Mesenchymal stem cell (in vitro differentiated cells and primary cell): Measurements from ENCODE around the gene CPT1B.
"Not testable (repeated sequence)": the region's sequence is repeated elsewhere in the genome, so short reads cannot be mapped to it uniquely, and the experiment has no call there.

Experiments
- DNase-seq: peaks from one replicate; pipeline ENCODE4 v3.0.0-alpha.2; 2013
- H2AFZ ChIP-seq: one replicate; pipeline ENCODE4 v1.6.1; 2013; ENCODE audit warnings: low read depth, mild to moderate bottlenecking, control low read depth, inconsistent platforms, low read length, moderate library complexity
- H2AK5ac ChIP-seq: 2 replicates; pipeline ENCODE4 v1.6.1; 2013; ENCODE audit warnings: low read length, moderate library complexity, mild to moderate bottlenecking, inconsistent platforms; ENCODE audit not compliant: severe bottlenecking
- H2BK120ac ChIP-seq: one replicate; pipeline ENCODE4 v1.6.1; 2013; ENCODE audit warnings: low read depth, mild to moderate bottlenecking, inconsistent platforms, low read length, moderate library complexity
- H2BK12ac ChIP-seq, 2 experiments: one replicate each; pipeline ENCODE4 v1.6.1; 2013; ENCODE audit warnings: inconsistent platforms in 2 of 2, low read length in 2 of 2, mild to moderate bottlenecking in 2 of 2, moderate library complexity in 2 of 2, control low read depth in 1 of 2
- H2BK15ac ChIP-seq: one replicate; pipeline ENCODE4 v1.6.1; 2013; ENCODE audit warnings: mild to moderate bottlenecking, low read depth, inconsistent platforms; ENCODE audit not compliant: poor library complexity, severe bottlenecking
- H2BK5ac ChIP-seq: 2 replicates; pipeline ENCODE4 v1.6.1; 2013; ENCODE audit warnings: low read depth, mild to moderate bottlenecking, low read length, control low read depth, inconsistent platforms; ENCODE audit not compliant: poor library complexity, severe bottlenecking
- H3K14ac ChIP-seq, 2 experiments: one replicate each; pipeline ENCODE4 v1.6.1; 2013; ENCODE audit warnings: inconsistent platforms in 2 of 2, low read length in 2 of 2, control low read depth in 1 of 2, mild to moderate bottlenecking in 1 of 2, moderate library complexity in 1 of 2
- H3K18ac ChIP-seq, 2 experiments: one replicate each; pipeline ENCODE4 v1.6.1; 2013; ENCODE audit warnings: inconsistent platforms in 2 of 2, low read length in 2 of 2, control low read depth in 1 of 2, low read depth in 1 of 2, mild to moderate bottlenecking in 1 of 2
- H3K23ac ChIP-seq, 2 experiments: one replicate each; pipeline ENCODE4 v1.6.1; 2013; ENCODE audit warnings: inconsistent platforms in 2 of 2, low read length in 2 of 2, mild to moderate bottlenecking in 2 of 2, moderate library complexity in 2 of 2, control low read depth in 1 of 2
- H3K27ac ChIP-seq: 2 replicates; pipeline ENCODE4 v1.5.1; 2013; ENCODE audit warnings: mild to moderate bottlenecking, moderate library complexity, low read length, control low read depth, inconsistent platforms; ENCODE audit not compliant: poor library complexity, severe bottlenecking
- H3K27me3 ChIP-seq, 2 experiments: 2 replicates each; pipeline versions ENCODE4 v1.6.1 to v1.7.0; 2013; ENCODE audit warnings: low read length in 2 of 2, mild to moderate bottlenecking in 2 of 2, moderate library complexity in 2 of 2, control low read depth in 1 of 2, inconsistent platforms in 1 of 2; ENCODE audit not compliant: control insufficient read depth in 1 of 2, insufficient read depth in 1 of 2
- H3K36me3 ChIP-seq, 2 experiments: 2 replicates each; pipeline versions ENCODE4 v1.6.1 to v1.7.0; 2013; ENCODE audit warnings: low read length in 2 of 2, control low read depth in 1 of 2, inconsistent platforms in 1 of 2, low read depth in 1 of 2, mild to moderate bottlenecking in 1 of 2; ENCODE audit not compliant: insufficient read depth in 2 of 2, control insufficient read depth in 1 of 2
- H3K4ac ChIP-seq, 2 experiments: one replicate each; pipeline ENCODE4 v1.6.1; 2013; ENCODE audit warnings: inconsistent platforms in 2 of 2, low read length in 2 of 2, mild to moderate bottlenecking in 2 of 2, moderate library complexity in 2 of 2, control low read depth in 1 of 2, low read depth in 1 of 2
- H3K4me1 ChIP-seq: 2 replicates; pipeline ENCODE4 v1.6.1; 2013; ENCODE audit warnings: low read depth, low read length, control low read depth; ENCODE audit not compliant: control insufficient read depth, insufficient read depth
- H3K4me2 ChIP-seq: 2 replicates; pipeline ENCODE4 v1.6.1; 2013; ENCODE audit warnings: low read length, mild to moderate bottlenecking, inconsistent platforms; ENCODE audit not compliant: poor library complexity, severe bottlenecking
- H3K4me3 ChIP-seq, 2 experiments: 2 replicates each; pipeline versions ENCODE4 v1.5.1 to v1.7.0; 2013; ENCODE audit warnings: low read length in 2 of 2, mild to moderate bottlenecking in 2 of 2, control low read depth in 1 of 2, low read depth in 1 of 2; ENCODE audit not compliant: insufficient read depth in 1 of 2
- H3K79me1 ChIP-seq: replicated peaks from 2 replicates; pipeline ENCODE4 v1.6.1; 2013; ENCODE audit warnings: mild to moderate bottlenecking, control low read depth, low read length, inconsistent platforms; ENCODE audit not compliant: poor library complexity, severe bottlenecking
- H3K9ac ChIP-seq: 2 replicates; pipeline ENCODE4 v1.7.0; 2013; ENCODE audit warnings: mild to moderate bottlenecking, low read length, moderate library complexity
- H3K9me3 ChIP-seq: 2 replicates; pipeline ENCODE4 v1.7.0; 2013; ENCODE audit warnings: mild to moderate bottlenecking, low read length; ENCODE audit not compliant: control insufficient read depth
- H4K8ac ChIP-seq: one replicate; pipeline ENCODE4 v1.6.1; 2013; ENCODE audit warnings: inconsistent platforms, mild to moderate bottlenecking, low read length, moderate library complexity
- H4K91ac ChIP-seq: one replicate; pipeline ENCODE4 v1.6.1; 2013; ENCODE audit warnings: mild to moderate bottlenecking, low read length, inconsistent platforms
- WGBS: methylation state at CpG from one replicate; pipeline ENCODE4 v1.1.7; 2013; ENCODE audit warnings: mixed read lengths; 5-methylcytosine and 5-hydroxymethylcytosine counted together

CPT1B gene

DNA sequence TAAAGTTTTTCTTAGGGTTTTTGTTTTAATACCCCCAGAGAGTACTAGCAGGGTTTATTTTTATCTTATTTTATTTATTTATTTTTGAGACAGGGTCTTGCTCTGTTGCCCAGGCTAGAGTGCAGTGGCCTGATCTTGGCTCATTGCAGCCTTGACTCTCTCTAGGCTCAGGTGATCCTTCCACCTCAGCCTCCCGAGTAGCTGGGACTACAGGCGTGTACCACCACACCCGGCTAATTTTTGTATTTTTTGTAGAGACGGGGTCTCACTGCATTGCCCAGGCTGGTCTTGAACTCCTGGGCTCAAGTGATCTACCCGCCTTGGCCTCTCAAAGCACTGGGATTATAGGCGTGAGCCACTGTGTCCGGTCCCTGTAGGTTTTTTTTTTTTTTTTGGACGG is 58.0 kb downstream of the CPT1B start:
- not testable (repeated sequence) for H3K14ac ChIP-seq, H2BK120ac ChIP-seq, H3K4me3 ChIP-seq, H2AFZ ChIP-seq, H2BK15ac ChIP-seq, H3K9me3 ChIP-seq, DNase-seq, H2AK5ac ChIP-seq, H3K23ac ChIP-seq, H3K4ac ChIP-seq, H2BK5ac ChIP-seq, H3K27ac ChIP-seq, H3K27me3 ChIP-seq, H3K18ac ChIP-seq, H3K4me2 ChIP-seq, H3K9ac ChIP-seq, H4K8ac ChIP-seq, H4K91ac ChIP-seq, H2BK12ac ChIP-seq
- peaks cover 66 to 73% of the 10 kb centered on the region in 2 experiments for H3K36me3 ChIP-seq
- H3K79me1 ChIP-seq: peaks cover 51% of the 10 kb centered on the region
- WGBS: 96% methylated on average over 8 of the region's 8 CpGs
- H3K4me1 ChIP-seq: peaks cover 13% of the 10 kb centered on the region

DNA sequence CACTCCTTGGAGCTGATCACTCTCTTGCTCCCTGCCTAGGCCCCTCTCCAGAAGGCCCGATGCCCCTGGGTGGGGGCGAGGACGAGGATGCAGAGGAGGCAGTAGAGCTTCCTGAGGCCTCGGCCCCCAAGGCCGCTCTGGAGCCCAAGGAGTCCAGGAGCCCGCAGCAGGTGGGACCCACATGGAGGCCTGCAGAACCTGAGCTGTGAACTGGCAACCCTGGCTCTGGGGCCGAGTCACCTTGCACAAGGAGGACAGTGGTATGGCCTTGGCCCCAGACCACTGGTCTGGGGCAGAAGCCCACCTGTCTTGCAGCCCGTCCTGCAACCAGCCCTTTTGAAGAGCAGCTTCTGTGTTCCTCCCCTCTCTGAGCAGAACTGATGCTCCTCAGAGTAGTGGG is 59.1 kb downstream of the CPT1B start:
- no peak overlapping the region for H2BK5ac ChIP-seq
- H3K27me3 ChIP-seq: no peaks in the 10 kb centered on the region
- no peak overlapping the region for H3K18ac ChIP-seq
- H2AK5ac ChIP-seq: no peak overlapping the region
- no peak overlapping the region for H3K27ac ChIP-seq
- no peak overlapping the region for H2BK120ac ChIP-seq
- no peak overlapping the region for H3K4me2 ChIP-seq
- DNase-seq: no peak
- H3K9ac ChIP-seq: no peak overlapping the region
- H3K4me3 ChIP-seq: no peak overlapping the region
- H3K4me1 ChIP-seq: peaks cover 9% of the 10 kb centered on the region
- H2AFZ ChIP-seq: no peak overlapping the region
- H3K79me1 ChIP-seq: peaks cover 60% of the 10 kb centered on the region
- H2BK12ac ChIP-seq: no peak overlapping the region
- H3K14ac ChIP-seq: no peak overlapping the region
- no peaks in the 10 kb centered on the region for H3K9me3 ChIP-seq
- H2BK15ac ChIP-seq: no peak overlapping the region
- no peak overlapping the region for H4K91ac ChIP-seq
- no peak overlapping the region for H3K23ac ChIP-seq
- peaks cover 66 to 75% of the 10 kb centered on the region in 2 experiments for H3K36me3 ChIP-seq
- H3K4ac ChIP-seq: no peak overlapping the region
- over 99% methylated on average over 8 of the region's 8 CpGs for WGBS
- H4K8ac ChIP-seq: no peak overlapping the region
